Cardiac septum (tissue), 1 donor: Measurements from ENCODE around the gene PAN2. TPM values are rescaled to one million over a fixed set of nuclear protein-coding genes. Genes with fewer than 3 reads are reported as not detected.

Source experiments
- DNase-seq: peaks from one replicate; pipeline ENCODE4 v3.0.0-alpha.2; 2020; ENCODE audit warnings: low spot score
- intact Hi-C: fragments of 100-400 bp; cut with DNase I; formaldehyde crosslinking; loops from one replicate; pipeline ENCODE4 v1.14.0; 2022
- long read RNA-seq: library from polyadenylated mRNA; unstranded; transcript quantifications from one replicate; pipeline ENCODE4 v2.0.0, GENCODE V29; 2021
- total RNA-seq: library from RNA; stranded (reverse); fragmentation: NEBNext Ultra II Directional; extraction: Animal tissue kit (Norgen Biotek cat#: 25700); gene quantifications from one replicate; pipeline ENCODE4 v1.2.1, GENCODE V29; 2021
- donor health status: DM: no; HTN: no; CAD: no.

Gene PAN2, protein sequence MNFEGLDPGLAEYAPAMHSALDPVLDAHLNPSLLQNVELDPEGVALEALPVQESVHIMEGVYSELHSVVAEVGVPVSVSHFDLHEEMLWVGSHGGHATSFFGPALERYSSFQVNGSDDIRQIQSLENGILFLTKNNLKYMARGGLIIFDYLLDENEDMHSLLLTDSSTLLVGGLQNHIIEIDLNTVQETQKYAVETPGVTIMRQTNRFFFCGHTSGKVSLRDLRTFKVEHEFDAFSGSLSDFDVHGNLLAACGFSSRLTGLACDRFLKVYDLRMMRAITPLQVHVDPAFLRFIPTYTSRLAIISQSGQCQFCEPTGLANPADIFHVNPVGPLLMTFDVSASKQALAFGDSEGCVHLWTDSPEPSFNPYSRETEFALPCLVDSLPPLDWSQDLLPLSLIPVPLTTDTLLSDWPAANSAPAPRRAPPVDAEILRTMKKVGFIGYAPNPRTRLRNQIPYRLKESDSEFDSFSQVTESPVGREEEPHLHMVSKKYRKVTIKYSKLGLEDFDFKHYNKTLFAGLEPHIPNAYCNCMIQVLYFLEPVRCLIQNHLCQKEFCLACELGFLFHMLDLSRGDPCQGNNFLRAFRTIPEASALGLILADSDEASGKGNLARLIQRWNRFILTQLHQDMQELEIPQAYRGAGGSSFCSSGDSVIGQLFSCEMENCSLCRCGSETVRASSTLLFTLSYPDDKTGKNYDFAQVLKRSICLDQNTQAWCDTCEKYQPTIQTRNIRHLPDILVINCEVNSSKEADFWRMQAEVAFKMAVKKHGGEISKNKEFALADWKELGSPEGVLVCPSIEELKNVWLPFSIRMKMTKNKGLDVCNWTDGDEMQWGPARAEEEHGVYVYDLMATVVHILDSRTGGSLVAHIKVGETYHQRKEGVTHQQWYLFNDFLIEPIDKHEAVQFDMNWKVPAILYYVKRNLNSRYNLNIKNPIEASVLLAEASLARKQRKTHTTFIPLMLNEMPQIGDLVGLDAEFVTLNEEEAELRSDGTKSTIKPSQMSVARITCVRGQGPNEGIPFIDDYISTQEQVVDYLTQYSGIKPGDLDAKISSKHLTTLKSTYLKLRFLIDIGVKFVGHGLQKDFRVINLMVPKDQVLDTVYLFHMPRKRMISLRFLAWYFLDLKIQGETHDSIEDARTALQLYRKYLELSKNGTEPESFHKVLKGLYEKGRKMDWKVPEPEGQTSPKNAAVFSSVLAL
- 46.3 TPM for total RNA-seq
- long read RNA-seq, full-length matches to known transcripts: 1 of 16 reads
- long read RNA-seq, partial matches to known transcripts: 9 of 16 reads
- long read RNA-seq, other reads (novel, unspliced or antisense): 6 of 16 reads

DNA sequence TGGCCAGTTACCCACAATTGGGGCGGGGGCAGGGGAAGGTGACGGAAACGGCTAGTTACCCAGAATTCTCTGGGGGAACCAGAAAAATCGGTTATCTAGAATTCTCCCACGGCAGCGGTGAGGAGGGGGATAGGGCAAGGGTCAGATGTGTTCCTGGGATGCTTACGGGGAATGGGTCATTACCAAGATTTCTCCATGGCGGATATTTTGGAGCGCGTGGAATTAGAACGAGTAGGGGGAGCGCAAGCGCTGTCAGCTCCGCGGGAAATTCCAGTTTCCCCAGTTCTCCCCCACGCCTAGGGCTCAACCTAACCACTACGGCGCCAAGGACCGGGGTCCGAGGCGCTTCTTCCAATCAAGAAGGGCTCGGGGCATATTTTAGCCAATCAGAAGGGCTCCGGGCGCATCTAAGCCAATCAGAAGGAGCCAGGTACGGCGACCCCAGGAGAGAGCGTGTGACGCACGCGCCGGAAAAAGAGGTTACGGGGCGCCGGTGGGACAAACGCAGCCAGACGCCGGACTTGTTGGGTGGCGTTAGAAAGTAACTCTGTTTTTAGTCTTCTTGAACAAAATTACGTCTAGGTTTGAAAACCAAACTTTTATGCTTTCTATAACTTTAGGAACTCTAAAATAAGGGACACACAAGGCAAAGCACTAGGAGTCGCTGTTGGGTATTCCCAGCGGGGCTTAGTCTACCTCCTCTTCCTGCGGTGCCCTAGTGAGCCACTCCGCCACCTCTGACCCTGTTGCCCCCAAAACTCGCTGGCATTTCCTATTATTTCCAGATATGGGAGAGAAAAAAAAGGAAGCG, at the start of gene PAN2:
PAN2 (minus strand) TSS at position 322 of the 811 bp plus-strand sequence. CDS start 906 bp downstream, outside the sequence.
- intact Hi-C loops: loop anchor here (2.0 kb wide), 1 partner anchor 27 kb away; the partner anchor contains the start of gene STAT2
- peak; percentile 96 for DNase-seq

DNA sequence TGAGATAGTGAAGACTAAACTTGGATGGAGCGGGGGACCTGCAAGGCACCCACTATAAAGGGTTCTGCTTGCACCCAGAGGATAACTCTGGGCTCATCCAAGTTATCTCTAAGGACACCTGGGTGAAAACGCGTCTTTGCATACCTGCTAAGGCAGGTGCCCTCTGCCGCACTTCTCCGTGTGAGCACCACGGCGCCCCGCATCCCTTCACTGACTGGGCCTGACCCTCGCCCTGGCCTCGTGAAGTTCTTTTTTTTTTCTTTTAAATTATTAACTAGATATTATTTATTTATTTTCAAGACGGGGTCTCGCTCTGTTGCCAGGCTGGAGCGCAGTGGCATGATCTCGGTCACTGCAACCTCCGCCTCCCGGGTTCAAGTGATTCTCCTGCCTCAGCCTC, 48.8 kb upstream of the PAN2 start:
- intact Hi-C loops: no loop called here
- DNase-seq: no peak

DNA sequence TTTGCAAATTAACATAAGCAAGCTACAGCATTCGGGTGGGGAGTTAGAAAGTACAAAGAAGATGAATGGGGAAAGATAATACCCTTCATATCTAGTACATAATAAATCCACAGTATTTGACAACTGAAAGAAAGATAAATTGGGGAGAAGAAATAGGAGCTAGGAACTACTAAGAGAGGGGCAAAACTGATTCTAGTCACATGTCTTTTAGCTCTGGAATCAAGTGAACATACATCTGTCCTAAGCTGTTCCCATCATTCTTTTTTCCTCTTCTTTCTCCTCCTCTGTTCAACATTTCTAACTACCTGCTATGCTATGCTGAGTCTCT, 44.2 kb upstream of the PAN2 start:
- intact Hi-C loops: no loop called here
- DNase-seq: no peak

DNA sequence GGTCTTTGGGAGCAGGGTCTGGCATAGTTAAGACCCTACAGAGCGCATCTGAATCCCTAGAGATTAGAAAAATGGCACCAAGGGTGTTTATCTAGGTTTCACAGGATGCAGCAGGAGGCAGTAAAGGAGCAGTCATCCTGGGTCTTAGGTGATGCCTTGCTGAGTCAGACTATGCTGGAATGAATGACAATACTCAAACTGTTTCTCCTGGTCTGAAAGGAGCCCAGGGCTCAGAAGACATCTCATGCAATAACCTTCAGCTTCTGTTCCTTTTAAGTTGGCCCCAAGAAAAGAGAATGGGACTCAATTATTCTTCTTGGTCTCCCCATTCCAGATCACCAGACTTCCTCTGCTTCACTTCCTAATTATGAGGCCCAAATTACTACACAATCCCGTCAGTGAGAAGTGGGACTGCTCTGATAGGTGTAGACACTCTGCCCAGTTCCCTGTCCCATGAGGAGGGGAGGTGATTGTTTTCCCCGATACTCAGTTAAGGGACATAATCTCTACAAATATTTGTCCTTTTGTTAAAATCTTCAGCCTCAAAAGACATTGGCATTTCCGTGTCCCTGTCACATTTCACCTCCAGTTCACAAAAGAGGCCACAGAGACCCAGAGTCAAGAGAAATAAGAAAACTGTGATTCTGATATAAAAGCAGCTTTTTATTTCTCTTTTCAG, 43.6 kb upstream of the PAN2 start:
- intact Hi-C loops: no loop called here
- DNase-seq: no peak

DNA sequence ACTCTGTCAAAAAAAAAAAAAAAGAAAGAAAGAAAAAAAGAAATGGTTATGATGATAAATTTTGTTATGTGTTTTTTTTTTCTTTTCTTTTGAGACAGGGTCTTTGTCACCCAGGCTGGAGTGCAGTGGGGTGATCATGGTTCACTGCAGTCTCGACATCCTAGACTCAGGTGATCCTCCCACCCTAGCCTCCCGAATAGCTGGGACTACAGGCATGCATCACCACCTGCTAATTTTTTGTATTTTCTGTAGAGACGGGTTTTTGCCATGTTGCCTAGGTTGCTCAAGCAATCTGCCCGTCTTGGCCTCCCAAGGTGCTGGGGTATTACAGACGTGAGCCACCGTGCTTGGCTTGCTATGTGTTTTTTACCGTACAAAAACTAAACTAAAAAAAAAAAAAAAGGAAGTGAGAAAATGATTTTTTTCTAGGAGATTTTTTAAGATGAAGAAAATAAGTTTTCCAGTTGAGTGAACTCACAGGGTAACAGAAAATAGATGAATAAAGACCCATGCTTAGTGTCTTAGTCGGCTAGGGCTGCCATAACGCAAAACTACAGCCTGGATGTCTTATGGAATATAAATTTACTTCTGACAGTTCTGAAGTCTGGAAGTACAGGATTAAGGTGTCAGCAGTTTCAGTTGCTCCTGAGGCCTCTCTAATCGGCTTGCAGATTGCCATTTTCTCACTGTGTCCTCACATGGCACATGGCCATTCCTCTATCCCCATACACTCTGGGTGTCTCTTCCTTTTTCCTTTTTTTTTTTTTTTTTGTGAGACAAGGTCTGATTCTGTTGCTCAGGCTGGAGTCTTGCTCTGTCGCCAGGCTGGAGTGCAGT, 42.0 kb upstream of the PAN2 start:
- no peak for DNase-seq
- intact Hi-C loops: no loop called here

DNA sequence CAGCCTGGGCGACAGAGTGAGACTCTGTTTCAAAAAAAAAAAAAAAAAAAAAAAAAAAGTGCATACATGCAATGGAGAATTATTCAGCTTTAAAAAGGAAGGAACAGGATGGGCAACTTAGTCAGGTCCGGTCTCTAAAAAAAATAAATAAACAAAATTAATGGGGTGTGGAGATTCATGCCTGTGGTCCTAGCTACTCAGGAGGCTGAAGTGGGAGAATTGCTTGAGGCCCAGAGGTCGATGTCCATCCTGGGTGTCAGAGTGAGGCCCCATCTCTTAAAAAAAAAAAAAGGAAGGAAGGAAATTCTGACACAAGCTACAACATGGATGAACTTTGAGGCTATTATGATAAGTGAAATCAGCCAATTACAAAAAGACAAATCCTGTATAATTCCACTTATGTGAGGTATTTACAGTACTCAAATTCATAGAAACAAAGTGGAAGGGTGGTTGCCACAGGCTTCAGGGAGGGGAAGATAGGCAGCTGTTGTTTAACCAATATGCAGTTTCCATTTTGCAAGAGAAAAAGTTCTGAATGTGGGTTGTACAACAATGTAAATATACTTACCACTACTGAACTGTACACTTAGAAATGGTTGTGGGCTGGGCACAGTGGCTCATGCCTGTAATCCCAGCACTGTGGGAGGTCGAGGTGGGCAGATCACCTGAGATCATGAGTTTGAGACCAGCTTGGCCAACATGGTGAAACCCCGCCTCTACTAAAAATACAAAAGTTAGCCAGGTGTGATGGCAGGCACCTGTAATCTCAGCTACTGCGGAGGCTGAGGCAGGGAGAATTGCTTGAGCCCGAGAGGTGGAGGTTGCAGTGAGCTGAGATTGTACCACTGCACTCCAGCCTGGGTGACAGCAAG, 41.2 kb upstream of the PAN2 start:
- intact Hi-C loops: no loop called here
- no peak for DNase-seq

DNA sequence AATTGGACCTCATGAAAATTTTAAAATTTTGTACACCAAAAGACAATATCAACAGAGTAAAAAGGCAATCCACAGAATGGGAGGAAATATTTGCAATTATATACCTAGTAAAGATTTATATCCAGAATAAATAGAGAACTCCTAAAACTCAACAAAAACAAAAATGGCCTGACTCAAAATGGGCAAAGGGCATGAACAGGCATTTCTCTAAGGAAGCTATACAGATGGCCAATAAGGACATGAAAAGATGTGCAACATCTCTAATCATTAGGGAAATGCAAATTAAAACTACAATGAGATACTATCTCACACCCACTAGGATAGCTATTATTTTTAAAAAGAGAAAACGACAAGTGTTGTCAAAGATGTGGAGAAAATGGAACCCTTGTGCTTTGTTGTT, 39.7 kb upstream of the PAN2 start:
- DNase-seq: no peak
- intact Hi-C loops: no loop called here

DNA sequence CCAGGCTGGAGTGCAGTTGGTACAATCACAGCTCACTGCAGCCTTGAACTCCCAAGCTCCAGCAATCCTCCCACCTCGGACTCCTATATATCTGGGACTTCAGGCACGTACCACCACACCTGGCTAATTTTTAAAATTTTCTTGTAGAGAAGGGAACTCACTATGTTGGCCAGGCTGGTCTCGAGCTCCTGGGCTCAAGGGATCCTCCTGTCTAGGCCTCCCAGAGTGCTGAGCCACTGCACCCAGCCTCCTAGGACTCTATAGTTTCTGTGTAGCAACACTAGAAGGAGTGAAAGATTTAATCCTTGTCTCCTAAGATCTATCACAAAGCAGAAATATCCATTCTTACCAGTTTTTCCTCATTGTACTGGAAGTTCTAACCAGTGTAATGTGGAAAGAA, 33.1 kb upstream of the PAN2 start:
- intact Hi-C loops: no loop called here
- DNase-seq: no peak

DNA sequence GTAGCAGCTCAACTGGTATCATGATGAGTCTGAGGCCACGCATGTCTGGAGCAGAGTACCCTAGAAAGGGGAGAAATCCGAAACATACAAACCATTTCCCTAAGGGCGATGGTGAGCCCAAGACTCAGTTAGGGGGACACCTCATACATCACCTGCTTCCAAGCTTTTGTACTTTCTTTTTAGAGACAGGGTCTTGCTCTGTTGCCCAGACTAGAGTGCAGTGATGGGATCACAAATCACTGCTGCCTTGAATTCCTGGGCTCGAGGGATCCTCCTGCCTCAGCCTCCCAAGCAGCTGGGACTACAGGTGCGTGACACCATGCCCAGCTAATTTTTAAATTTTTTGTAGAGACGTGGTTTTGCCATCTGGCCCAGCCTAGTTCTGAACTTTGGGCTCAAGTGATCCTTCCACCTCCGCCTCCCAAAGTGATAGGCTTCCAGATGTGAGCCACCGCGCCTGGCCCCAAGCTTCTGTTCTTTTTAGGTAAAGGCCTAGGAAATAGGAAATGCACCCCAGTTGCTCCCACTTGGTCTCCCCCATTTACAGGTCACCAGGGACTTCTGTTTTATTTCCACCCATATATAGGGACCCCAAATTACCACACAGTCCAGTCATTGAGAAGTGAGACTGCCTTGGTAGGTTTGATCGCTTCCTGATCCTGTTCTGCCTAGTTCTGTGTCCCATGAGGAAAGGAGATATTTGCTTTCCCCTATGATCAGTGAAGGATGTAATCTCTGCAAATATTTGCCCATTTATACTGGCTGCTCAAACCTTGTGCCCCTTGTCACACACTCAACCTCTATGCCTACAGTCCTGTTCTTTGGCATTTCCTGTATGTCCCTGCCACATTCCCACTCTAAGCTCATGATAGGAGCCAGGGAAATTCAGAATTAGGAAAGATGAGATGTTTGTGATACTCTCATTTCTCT, 28.6 kb upstream of the PAN2 start, which contains the start of gene APOF:
APOF (minus strand) TSS at position 728 of the 930 bp plus-strand sequence; CDS start at position 616, 112 bp downstream.
- intact Hi-C loops: loop anchor here (5.0 kb wide), 2 partner anchors 85 to 105 kb away; partner anchors contain the start of genes SPRYD4 and TIMELESS
- DNase-seq: no peak

DNA sequence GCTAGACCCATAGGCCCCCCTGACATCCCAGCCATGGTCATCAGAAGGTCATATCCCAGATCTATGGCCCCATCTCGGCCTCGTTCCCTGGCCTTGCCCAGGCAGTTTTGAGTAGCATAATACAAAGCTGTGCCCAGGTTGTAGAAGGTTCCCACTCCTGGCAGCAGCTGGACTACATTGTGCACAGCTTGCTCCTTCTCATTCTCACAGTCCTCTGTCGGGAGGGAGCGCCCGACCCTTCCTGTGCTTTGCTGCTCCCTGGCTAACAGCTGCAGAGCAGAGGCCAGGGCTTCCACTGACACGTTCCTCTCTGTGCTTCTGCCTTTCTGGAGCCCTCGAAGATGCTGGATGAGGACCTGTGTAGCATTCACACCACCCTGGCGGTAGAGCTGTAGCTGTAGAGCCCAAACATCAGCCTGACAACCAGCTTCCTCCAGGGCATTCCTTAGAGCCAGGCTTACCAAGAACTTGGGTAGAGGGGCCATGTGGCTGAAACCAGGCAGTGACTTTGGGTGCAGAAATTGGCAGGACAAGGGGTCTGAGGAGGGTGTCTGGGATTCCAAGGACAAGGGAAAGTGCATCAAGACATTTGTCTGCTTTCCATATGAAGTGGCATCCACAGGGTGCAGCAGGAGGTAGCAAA, 27.8 kb upstream of the PAN2 start:
- intact Hi-C loops: loop anchor here (2.0 to 5.0 kb wide), 3 partner anchors 27 to 106 kb away; partner anchors contain the start of genes SPRYD4 and TIMELESS
- no peak for DNase-seq

DNA sequence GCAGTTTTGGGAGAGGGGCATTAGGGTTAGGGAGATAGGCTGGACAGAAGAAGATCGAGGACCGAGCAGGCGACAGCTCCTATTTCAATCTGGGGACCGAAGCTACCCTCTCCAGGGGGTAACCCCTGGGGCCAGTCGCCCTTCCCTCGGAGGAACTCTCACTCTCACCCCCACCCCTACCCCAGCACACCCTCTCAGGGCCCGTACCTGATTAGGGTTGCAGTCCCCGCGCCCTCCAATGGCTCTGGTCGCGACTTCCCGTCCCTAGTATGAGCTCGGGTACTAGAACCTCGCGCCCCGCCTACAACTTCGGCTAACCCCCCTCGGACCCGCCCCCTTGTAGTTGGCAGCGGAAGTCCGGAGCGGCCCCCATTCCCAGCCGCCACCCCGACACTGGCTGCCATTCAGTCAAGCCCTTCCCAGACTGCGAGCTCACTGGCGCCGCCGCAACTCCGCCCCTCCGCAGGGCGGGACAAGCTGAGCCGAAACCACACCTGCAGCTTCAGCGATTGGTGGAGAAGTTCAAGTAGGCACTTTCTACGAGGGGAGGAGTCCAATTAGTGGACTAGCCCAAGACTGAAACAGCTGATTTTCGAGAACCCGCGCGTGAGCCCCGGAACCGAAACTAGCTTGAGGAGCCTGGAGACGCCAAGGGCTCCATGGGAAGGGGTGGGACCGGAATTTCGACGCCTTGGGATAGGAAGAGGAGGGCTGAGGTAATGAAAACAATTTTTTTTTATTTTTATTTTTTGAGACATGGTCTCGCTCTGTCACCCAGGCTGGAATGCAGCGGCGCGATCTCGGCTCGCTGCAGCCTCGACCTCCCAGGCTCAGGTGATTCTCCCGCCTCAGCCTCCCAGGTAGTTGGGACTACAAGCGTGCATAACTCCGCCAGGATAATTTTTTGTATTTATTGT, 26.3 kb upstream of the PAN2 start, which contains the start of gene STAT2:
STAT2 (minus strand) TSS at position 257 of the 917 bp plus-strand sequence. CDS start 3,536 bp downstream, outside the sequence.
- peak; percentile 100 for DNase-seq
- intact Hi-C loops: loop anchor here (1.0 to 5.0 kb wide), 4 partner anchors 25 to 107 kb away; partner anchors contain the start of genes SPRYD4 and TIMELESS

DNA sequence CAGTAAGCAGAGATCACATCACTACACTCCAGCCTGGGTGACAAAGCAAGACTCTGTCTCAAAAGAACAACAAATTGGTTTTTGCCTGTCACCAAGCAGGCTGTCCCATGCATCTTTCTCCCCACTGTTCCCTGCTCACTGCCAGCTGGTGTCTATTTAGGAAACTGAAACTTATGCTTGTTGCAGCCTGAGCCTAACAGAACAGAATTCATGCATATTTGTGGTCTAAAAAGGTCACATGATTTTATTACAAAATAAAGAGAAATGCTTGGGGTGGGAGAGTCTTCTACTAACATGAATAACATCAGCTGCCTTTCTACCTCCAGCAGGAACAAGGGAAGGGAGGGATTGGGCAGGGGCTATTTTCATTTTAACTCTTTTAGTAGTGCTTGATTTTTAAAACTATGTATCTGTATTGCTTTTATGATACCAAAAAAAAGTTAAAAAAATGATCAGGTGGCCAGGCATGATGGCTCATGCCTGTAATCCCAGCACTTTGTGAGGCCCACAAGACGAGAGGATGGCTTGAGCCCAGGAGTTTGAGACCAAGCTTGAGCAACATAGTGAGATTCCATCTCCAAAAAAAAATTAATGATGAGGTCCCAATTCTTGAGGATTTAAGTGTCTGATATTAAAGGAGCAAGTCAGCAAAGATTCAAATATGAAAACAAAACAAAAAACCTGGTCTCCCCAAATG, 25.2 kb upstream of the PAN2 start:
- intact Hi-C loops: no loop called here
- DNase-seq: no peak

DNA sequence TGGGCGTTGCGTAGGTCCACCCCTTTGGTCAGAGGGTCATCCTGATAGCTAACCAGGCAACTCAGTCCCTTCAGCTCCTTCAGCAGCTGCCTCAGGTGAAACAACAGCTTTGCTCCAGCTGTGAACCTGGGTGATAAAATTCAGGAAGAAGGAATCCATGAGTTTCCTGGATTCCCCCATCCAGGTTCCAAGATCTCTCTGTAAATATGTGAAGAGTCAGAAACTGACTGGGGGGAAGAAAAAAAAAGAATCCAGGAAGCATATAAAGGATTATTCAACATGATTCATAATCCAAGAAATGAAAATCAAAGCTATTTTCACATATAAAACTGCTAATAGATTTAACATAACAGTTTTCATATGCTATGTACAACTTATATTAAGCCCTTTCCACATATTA, 17.5 kb upstream of the PAN2 start:
- intact Hi-C loops: no loop called here

More for the DNA sequence above, 17.5 kb upstream of the PAN2 start:
- no peak for DNase-seq
